H7 (cell line): ENCODE measurements around the gene NEUROG1. TPM values are rescaled to one million over a fixed set of nuclear protein-coding genes. Genes with fewer than 3 reads are reported as not detected.

Source experiments
- DNase-seq: peaks from one replicate; pipeline ENCODE4 v3.0.0; 2012
- H3K27me3 ChIP-seq: 2 replicates; pipeline ENCODE4 v1.6.0; 2011; ENCODE audit warnings: mild to moderate bottlenecking, low read length; ENCODE audit not compliant: control insufficient read depth, insufficient read depth
- H3K36me3 ChIP-seq: replicated peaks from 2 replicates; pipeline ENCODE4 v1.5.1; 2011; ENCODE audit warnings: low read length; ENCODE audit not compliant: control insufficient read depth, insufficient read depth
- H3K4me3 ChIP-seq: 2 replicates; pipeline ENCODE4 v1.5.1; 2011; ENCODE audit warnings: low read depth, mild to moderate bottlenecking, control low read depth, low read length, moderate library complexity; ENCODE audit not compliant: insufficient read depth
- total RNA-seq: library from RNA; depleted of rRNA; stranded (reverse); fragments of >200 nt; shearing (Covaris generic); gene quantifications from 2 replicates; pipeline ENCODE4 v1.2.3, GENCODE V29; 2014

Gene NEUROG1
- total RNA-seq, 1 experiment from 2014 or later, result not detected

- no peaks in the 10 kb centered on the region for H3K36me3 ChIP-seq
- no peak for DNase-seq
- 0 out of 2 replicates have a peak, but pooled peaks cover 2% of the 10 kb centered on the region for H3K27me3 ChIP-seq
- no peak overlapping the region for H3K4me3 ChIP-seq
Measured at GRCh38 chr5:135568923-135569360, 33.2 kb upstream of the NEUROG1 start.

- 0 out of 2 replicates have a peak, but pooled peaks cover 2% of the 10 kb centered on the region for H3K27me3 ChIP-seq
- DNase-seq, result no peak
- no peak overlapping the region for H3K4me3 ChIP-seq
- H3K36me3 ChIP-seq, result no peaks in the 10 kb centered on the region
Measured at GRCh38 chr5:135568246-135568645, 32.5 kb upstream of the NEUROG1 start.

- DNase-seq, result no peak
- 0 out of 2 replicates have a peak, but pooled peaks cover 2% of the 10 kb centered on the region for H3K27me3 ChIP-seq
- no peak overlapping the region for H3K4me3 ChIP-seq
- no peaks in the 10 kb centered on the region for H3K36me3 ChIP-seq
Measured at GRCh38 chr5:135567661-135568060, 31.9 kb upstream of the NEUROG1 start.

GRCh38 chr5:135566422-135567400 is 30.9 kb upstream of the NEUROG1 start:
- DNase-seq, result no peak
- no peaks in the 10 kb centered on the region for H3K36me3 ChIP-seq
- H3K4me3 ChIP-seq, result no peak overlapping the region
- 0 out of 2 replicates have a peak, but pooled peaks cover 2% of the 10 kb centered on the region for H3K27me3 ChIP-seq

- Histone ChIP-seq H3K27me3 (peaks cover 4% of the 10 kb centered on the region; the same call in 1 of the 2 replicates), H3K4me3 (no peak overlapping the region), H3K36me3 (no peaks in the 10 kb centered on the region)
- peak; percentile 81 for DNase-seq
Measured at GRCh38 chr5:135565725-135566421, 30.1 kb upstream of the NEUROG1 start.

GRCh38 chr5:135565266-135565665 is 29.5 kb upstream of the NEUROG1 start:
- Histone ChIP-seq H3K36me3 (no peaks in the 10 kb centered on the region), H3K4me3 (no peak overlapping the region), H3K27me3 (peaks cover 4% of the 10 kb centered on the region; the same call in 1 of the 2 replicates)
- DNase-seq, result no peak

- Histone ChIP-seq H3K36me3 (no peaks in the 10 kb centered on the region), H3K4me3 (no peak overlapping the region)
Measured at GRCh38 chr5:135564331-135564730, 28.6 kb upstream of the NEUROG1 start.

GRCh38 chr5:135561266-135561665 is 25.5 kb upstream of the NEUROG1 start:
- H3K27me3 ChIP-seq, result peaks cover 7% of the 10 kb centered on the region
- H3K4me3 ChIP-seq, result no peak overlapping the region
- no peaks in the 10 kb centered on the region for H3K36me3 ChIP-seq
- DNase-seq, result no peak

More at GRCh38 chr5:135564331-135564730, 28.6 kb upstream of the NEUROG1 start:
- H3K27me3 ChIP-seq, result peaks cover 4% of the 10 kb centered on the region; the same call in 1 of the 2 replicates
- no peak for DNase-seq

GRCh38 chr5:135560858-135561257 is 25.1 kb upstream of the NEUROG1 start:
- Histone ChIP-seq H3K4me3 (no peak overlapping the region), H3K27me3 (peaks cover 5% of the 10 kb centered on the region)

GRCh38 chr5:135559354-135559753 is 23.6 kb upstream of the NEUROG1 start:
- no peak overlapping the region for H3K4me3 ChIP-seq
- H3K27me3 ChIP-seq, result peaks cover 6% of the 10 kb centered on the region
- no peaks in the 10 kb centered on the region for H3K36me3 ChIP-seq
- DNase-seq, result no peak

More at GRCh38 chr5:135560858-135561257, 25.1 kb upstream of the NEUROG1 start:
- DNase-seq, result peak; percentile 87
- no peaks in the 10 kb centered on the region for H3K36me3 ChIP-seq

GRCh38 chr5:135557076-135557838 is 21.5 kb upstream of the NEUROG1 start:
- no peak for DNase-seq
- H3K36me3 ChIP-seq, result no peaks in the 10 kb centered on the region
- peaks cover 6% of the 10 kb centered on the region for H3K27me3 ChIP-seq
- no peak overlapping the region for H3K4me3 ChIP-seq

- Histone ChIP-seq H3K4me3 (no peak overlapping the region), H3K27me3 (peaks cover 8% of the 10 kb centered on the region), H3K36me3 (no peaks in the 10 kb centered on the region)
- DNase-seq, result no peak
Measured at GRCh38 chr5:135556620-135557019, 20.9 kb upstream of the NEUROG1 start.

- H3K27me3 ChIP-seq, result peaks cover 15% of the 10 kb centered on the region
Measured at GRCh38 chr5:135555530-135555929, 19.8 kb upstream of the NEUROG1 start.

More at GRCh38 chr5:135555530-135555929, 19.8 kb upstream of the NEUROG1 start:
- no peak overlapping the region for H3K4me3 ChIP-seq
- DNase-seq, result no peak
- H3K36me3 ChIP-seq, result no peaks in the 10 kb centered on the region
